B cell (primary cell): ENCODE measurements around the gene FRMD4A. TPM values are rescaled to one million over a fixed set of nuclear protein-coding genes. Genes with fewer than 3 reads are reported as not detected.

Source experiments
- ATAC-seq: fragments of 200-7000 bp; cut with Tn5 transposase; one replicate; pipeline ENCODE4 v1.10.0; 2021; ENCODE audit warnings: low read depth, mild to moderate bottlenecking, moderate number of reproducible peaks, moderate library complexity
- CTCF ChIA-PET: fragments of 350-600 bp; sonication (Branson Sonifier 250); formaldehyde crosslinking; loops from one replicate; lab custom pipeline; 2021; ENCODE audit warnings: antibody characterized with exemption, inconsistent platforms; lab: Charles Lee
- POLR2A ChIA-PET: fragments of 350-600 bp; sonication (Branson Sonifier 250); formaldehyde crosslinking; loops from one replicate; lab custom pipeline; 2021; ENCODE audit warnings: antibody characterized with exemption; lab: Charles Lee
- DNase-seq: peaks from one replicate; pipeline ENCODE4 v3.0.0; 2013
- H2AFZ ChIP-seq: 2 replicates; pipeline ENCODE4 v1.6.1; 2012; ENCODE audit warnings: mild to moderate bottlenecking, low read depth, low read length; ENCODE audit not compliant: insufficient read depth, poor library complexity, severe bottlenecking
- H3K27ac ChIP-seq, 2 donors: 1 replicate in 1 of 2; 2 replicates in 1 of 2; pipeline ENCODE4 v1.5.1; 2012 to 2013; ENCODE audit warnings: low read length in 2 of 2, mild to moderate bottlenecking in 2 of 2, moderate library complexity in 1 of 2
- H3K27me3 ChIP-seq, 4 experiments: fragments of 200-600 bp in 1 of 4; sonication (generic) in 1 of 4; replicated peaks in 1 of 4; 1 replicate in 2 of 4; 2 replicates in 2 of 4; pipeline versions ENCODE4 v1.6.1 to v1.7.0; 2013 to 2016; ENCODE audit warnings: low read length in 3 of 4, mild to moderate bottlenecking in 2 of 4, mixed read lengths in 1 of 4, moderate library complexity in 1 of 4; ENCODE audit not compliant: insufficient read depth in 4 of 4, control insufficient read depth in 3 of 4; ENCODE audit errors: control extremely low read depth in 1 of 4
- H3K36me3 ChIP-seq, 2 experiments: replicated peaks in 1 of 2; 1 replicate in 1 of 2; 2 replicates in 1 of 2; pipeline versions ENCODE4 v1.6.1 to v1.7.1; 2013; ENCODE audit warnings: low read length in 1 of 2; ENCODE audit not compliant: insufficient read depth in 2 of 2, control insufficient read depth in 1 of 2; ENCODE audit errors: control extremely low read depth in 1 of 2, extremely low read depth in 1 of 2
- H3K4me1 ChIP-seq, 2 donors: fragments of 200-600 bp in 1 of 2; sonication (generic) in 1 of 2; 1 replicate in 1 of 2; 2 replicates in 1 of 2; pipeline versions ENCODE4 v1.5.1 to v1.6.1; 2013 to 2017; ENCODE audit warnings: low read length in 2 of 2; ENCODE audit not compliant: control insufficient read depth in 2 of 2, insufficient read depth in 2 of 2
- H3K4me2 ChIP-seq: replicated peaks from 2 replicates; pipeline ENCODE3; 2012; ENCODE audit warnings: mild to moderate bottlenecking, low read depth, low read length; ENCODE audit not compliant: poor library complexity, severe bottlenecking
- H3K4me3 ChIP-seq, 5 experiments: fragments of 200-600 bp in 1 of 5; sonication (generic) in 1 of 5; 1 replicate in 3 of 5; 2 replicates in 2 of 5; pipeline versions ENCODE4 v1.5.1 to v1.7.0; 2011 to 2016; ENCODE audit warnings: low read length in 4 of 5, mild to moderate bottlenecking in 4 of 5, low read depth in 2 of 5, control low read depth in 1 of 5, moderate library complexity in 1 of 5; ENCODE audit not compliant: insufficient read depth in 1 of 5; ENCODE audit errors: control extremely low read depth in 1 of 5, extremely low read depth in 1 of 5
- H3K79me2 ChIP-seq: fragments of 200-600 bp; sonication (generic); one replicate; pipeline ENCODE4 v1.6.0; 2016; ENCODE audit warnings: low read length; ENCODE audit not compliant: control insufficient read depth, insufficient read depth
- H3K9ac ChIP-seq: fragments of 200-600 bp; sonication (generic); 2 replicates; pipeline ENCODE4 v1.6.1; 2017; ENCODE audit warnings: mild to moderate bottlenecking, low read length, moderate library complexity
- H3K9me3 ChIP-seq, 3 donors: one replicate each; pipeline versions ENCODE4 v1.6.1 to v1.7.1; 2013; ENCODE audit warnings: low read length in 2 of 3; ENCODE audit not compliant: control insufficient read depth in 2 of 3, insufficient read depth in 1 of 3; ENCODE audit errors: control extremely low read depth in 1 of 3
- H4K20me1 ChIP-seq: 2 replicates; pipeline ENCODE4 v1.6.0; 2012; ENCODE audit warnings: mild to moderate bottlenecking, low read length; ENCODE audit not compliant: insufficient read depth, control insufficient read depth, poor library complexity, severe bottlenecking
- H3K27ac Mint-ChIP-seq: one replicate; pipeline ENCODE4 v1.8.0; 2021; ENCODE audit warnings: mixed read lengths
- H3K27me3 Mint-ChIP-seq: one replicate; pipeline ENCODE4 v1.8.0; 2021; ENCODE audit warnings: mixed read lengths
- H3K4me1 Mint-ChIP-seq: one replicate; pipeline ENCODE4 v1.8.0; 2021; ENCODE audit warnings: mixed read lengths
- H3K4me3 Mint-ChIP-seq: one replicate; pipeline ENCODE4 v1.8.0; 2021; ENCODE audit warnings: mixed read lengths
- H3K9me3 Mint-ChIP-seq: one replicate; pipeline ENCODE4 v1.8.0; 2022; ENCODE audit warnings: mixed read lengths; ENCODE audit not compliant: insufficient read depth
- EZH2 ChIP-seq: IDR thresholded peaks from 2 replicates; pipeline ENCODE4 v1.6.1; 2012; ENCODE audit warnings: borderline replicate concordance, low read depth, mild to moderate bottlenecking, moderate library complexity, low read length; ENCODE audit not compliant: insufficient read depth, poor library complexity, severe bottlenecking
- WGBS: methylation state at CpG from one replicate; pipeline ENCODE4 v1.1.5; 2013; ENCODE audit warnings: missing lambda C conversion rate; ENCODE audit not compliant: insufficient coverage; 5-methylcytosine and 5-hydroxymethylcytosine counted together
- intact Hi-C: fragments of 100-400 bp; cut with micrococcal nuclease; formaldehyde crosslinking; loops from one replicate; pipeline ENCODE4 v1.10.0; 2022
- polyA plus RNA-seq: library from polyadenylated mRNA; depleted of rRNA; stranded (reverse); fragments of >200 nt; gene quantifications from 2 replicates; pipeline ENCODE4 v1.2.3, GENCODE V29; 2012
- total RNA-seq, 2 donors: library from RNA; stranded (reverse); fragments of 120-200 nt in 1 of 2; gene quantifications; 1 replicate in 1 of 2; 2 replicates in 1 of 2; pipeline versions ENCODE4 v1.2.3 to v1.2.4, GENCODE V29; 2013 to 2022
- TF ChIP-seq, protein P1 (sequence below): fragments of 200-600 bp; IDR thresholded peaks from one replicate; pipeline ENCODE4 v1.8.0; 2022; ENCODE audit warnings: antibody characterized with exemption, mild to moderate bottlenecking

The FRMD4A gene
- total and polyA plus RNA-seq, 2 donors (not counting 1 experiment from before 2014, with no cell fraction given), result 0.76 to 3.4 TPM

DNA sequence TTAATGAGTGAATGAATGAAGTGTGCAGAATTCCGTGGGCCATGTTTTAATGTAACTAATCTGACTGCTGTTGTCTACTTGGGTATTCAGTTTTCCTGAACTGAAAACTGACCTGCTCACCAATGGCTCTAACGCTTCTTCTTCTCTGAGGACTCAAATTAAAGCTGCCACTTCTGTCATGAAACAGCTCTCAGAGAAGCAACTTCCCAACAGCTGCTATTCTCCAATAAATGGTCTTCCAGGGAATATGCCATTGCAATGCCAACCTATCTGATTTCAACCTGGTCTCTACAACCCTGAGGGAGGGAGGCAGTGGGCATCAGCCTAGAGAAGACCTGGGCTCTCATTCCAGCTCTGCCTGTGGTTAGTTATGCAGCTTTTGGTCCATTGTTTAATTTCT lies 69.4 kb downstream of the FRMD4A start:
- POLR2A ChIA-PET, result no interaction called here
- Histone ChIP-seq H4K20me1 (no peaks in the 10 kb centered on the region), H3K9me3 (peaks cover 0 to 3% (median 0%) of the 10 kb centered on the region in 3 donors), H3K36me3 (no peaks in the 10 kb centered on the region), H3K4me2 (no peak overlapping the region), H3K27me3 (peaks cover 0 to 5% (median 0%) of the 10 kb centered on the region in 4 experiments), H3K4me1 (no peaks in the 10 kb centered on the region), H3K4me3 (no peak overlapping the region), H3K79me2 (no peaks in the 10 kb centered on the region), H3K27ac (no peak overlapping the region), H3K9ac (no peak overlapping the region), H2AFZ (no peak overlapping the region)
- intact Hi-C loops, result no loop called here
- H3K27me3 Mint-ChIP-seq, result peaks cover 45% of the 10 kb centered on the region
- H3K4me1 Mint-ChIP-seq, result no peaks in the 10 kb centered on the region
- WGBS, result 100% methylated on average over 2 of the region's 2 CpGs
- no peak overlapping the region for H3K27ac Mint-ChIP-seq
- TF ChIP-seq, protein P1, sequence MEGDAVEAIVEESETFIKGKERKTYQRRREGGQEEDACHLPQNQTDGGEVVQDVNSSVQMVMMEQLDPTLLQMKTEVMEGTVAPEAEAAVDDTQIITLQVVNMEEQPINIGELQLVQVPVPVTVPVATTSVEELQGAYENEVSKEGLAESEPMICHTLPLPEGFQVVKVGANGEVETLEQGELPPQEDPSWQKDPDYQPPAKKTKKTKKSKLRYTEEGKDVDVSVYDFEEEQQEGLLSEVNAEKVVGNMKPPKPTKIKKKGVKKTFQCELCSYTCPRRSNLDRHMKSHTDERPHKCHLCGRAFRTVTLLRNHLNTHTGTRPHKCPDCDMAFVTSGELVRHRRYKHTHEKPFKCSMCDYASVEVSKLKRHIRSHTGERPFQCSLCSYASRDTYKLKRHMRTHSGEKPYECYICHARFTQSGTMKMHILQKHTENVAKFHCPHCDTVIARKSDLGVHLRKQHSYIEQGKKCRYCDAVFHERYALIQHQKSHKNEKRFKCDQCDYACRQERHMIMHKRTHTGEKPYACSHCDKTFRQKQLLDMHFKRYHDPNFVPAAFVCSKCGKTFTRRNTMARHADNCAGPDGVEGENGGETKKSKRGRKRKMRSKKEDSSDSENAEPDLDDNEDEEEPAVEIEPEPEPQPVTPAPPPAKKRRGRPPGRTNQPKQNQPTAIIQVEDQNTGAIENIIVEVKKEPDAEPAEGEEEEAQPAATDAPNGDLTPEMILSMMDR, result no peak
- TF ChIP-seq EZH2, result no peak
- H3K4me3 Mint-ChIP-seq, result no peak overlapping the region
- CTCF ChIA-PET, result interaction anchor here (1.1 kb wide), 1 partner anchor 34 kb away, joined by 3 read pairs; no protein-coding TSS in a partner anchor
- DNase-seq (no peak), ATAC-seq (no peak)
- H3K9me3 Mint-ChIP-seq, result no peaks in the 10 kb centered on the region

DNA sequence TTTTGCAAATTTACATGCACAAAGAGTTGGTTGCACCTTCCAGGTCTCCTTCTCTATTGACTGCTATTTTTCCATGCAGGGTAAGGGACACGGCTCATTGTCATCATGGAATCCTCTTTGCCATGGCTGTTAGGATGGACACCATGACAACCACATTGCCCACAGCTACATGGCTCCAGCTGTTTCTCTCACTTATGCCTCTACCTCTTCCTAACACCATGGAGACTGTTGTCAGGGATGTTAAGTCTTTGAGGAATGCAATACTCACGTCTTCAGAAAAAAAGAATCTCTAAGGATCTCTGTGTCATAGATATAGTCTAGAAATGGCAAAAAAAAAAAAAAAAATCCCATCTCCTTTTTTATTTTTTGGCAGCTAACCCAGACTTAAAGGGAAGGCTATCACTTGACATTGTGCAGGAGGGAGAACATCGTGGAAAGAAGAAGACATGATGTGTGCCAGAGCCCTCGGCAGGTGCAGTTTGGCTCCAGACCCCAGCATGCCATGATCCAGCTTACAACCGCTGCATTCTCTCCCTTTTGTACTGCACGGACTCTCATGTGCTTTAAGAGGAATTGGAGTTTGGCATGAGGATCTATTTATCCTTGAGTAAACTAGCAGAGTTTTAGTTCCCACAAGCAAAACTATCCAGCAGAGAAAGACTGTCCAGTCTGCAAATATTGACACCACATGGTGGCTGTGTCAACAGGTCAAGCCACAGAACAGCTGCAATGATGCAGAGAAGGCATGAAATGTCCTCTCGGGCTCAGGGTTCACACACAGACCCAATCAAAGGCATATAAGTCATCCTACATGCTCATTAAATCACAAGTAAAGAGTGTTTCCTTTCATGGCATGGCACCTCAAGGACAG lies 70.8 kb downstream of the FRMD4A start:
- no peak overlapping the region for H2AFZ ChIP-seq
- no peaks in the 10 kb centered on the region for H4K20me1 ChIP-seq
- no peak overlapping the region for H3K27ac ChIP-seq
- H3K9me3 Mint-ChIP-seq, result no peaks in the 10 kb centered on the region
- ATAC-seq, result no peak
- H3K36me3 ChIP-seq, result no peaks in the 10 kb centered on the region
- CTCF ChIA-PET, result no interaction called here
- no peak overlapping the region for H3K9ac ChIP-seq
- H3K4me2 ChIP-seq, result no peak overlapping the region
- peaks cover 0 to 3% (median 0%) of the 10 kb centered on the region in 3 donors for H3K9me3 ChIP-seq
- no peaks in the 10 kb centered on the region for H3K79me2 ChIP-seq
- no peak overlapping the region for H3K27ac Mint-ChIP-seq
- WGBS, result 85% methylated on average over 4 of the region's 7 CpGs
- DNase-seq, result no peak
- H3K4me3 ChIP-seq, result no peak overlapping the region
- no peaks in the 10 kb centered on the region for H3K4me1 Mint-ChIP-seq
- intact Hi-C loops, result no loop called here
- H3K27me3 Mint-ChIP-seq, result peaks cover 43% of the 10 kb centered on the region
- H3K4me3 Mint-ChIP-seq, result no peak overlapping the region
- POLR2A ChIA-PET, result no interaction called here
- H3K27me3 ChIP-seq, result peaks cover 0 to 11% (median 0%) of the 10 kb centered on the region in 4 experiments
- TF ChIP-seq, protein P1, result no peak
- no peak for TF ChIP-seq EZH2
- no peaks in the 10 kb centered on the region for H3K4me1 ChIP-seq
